ENCODE data around the gene OSBP. TPM values are rescaled to one million over a fixed set of nuclear protein-coding genes. Genes with fewer than 3 reads are reported as not detected.

OSBP gene
- total and polyA plus RNA-seq, 2 donors (not counting 3 experiments of a cell fraction or from before 2014, with no cell fraction given), result 14.2 to 37.5 TPM

DNA sequence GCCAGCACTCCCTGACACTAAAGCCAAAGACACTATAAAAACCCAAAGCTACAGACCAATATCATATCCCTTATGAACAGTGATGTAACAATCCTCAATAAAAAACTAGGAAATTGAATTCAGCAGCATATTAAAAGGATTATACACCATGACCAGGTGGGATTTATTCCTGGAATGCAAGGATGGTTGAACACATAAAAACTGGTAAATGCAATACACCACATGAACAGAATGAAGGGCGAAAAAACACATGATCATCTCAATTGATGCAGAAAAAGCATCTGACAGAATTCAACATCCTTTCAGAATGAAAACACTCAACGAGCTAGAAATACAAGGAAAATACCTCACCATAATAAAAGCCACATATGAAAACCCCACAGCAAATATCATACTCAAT, 31.3 kb downstream of the OSBP start:
- no peak for FAIRE-seq
- no peaks in the 10 kb centered on the region for H3K27me3 ChIP-seq (ENCODE audit: control insufficient read depth in 2 of 2, insufficient read depth in 2 of 2, low read length in 2 of 2)
- no peaks in the 10 kb centered on the region for H3K9me1 ChIP-seq (replicated peaks; ENCODE audit: control insufficient read depth, extremely low read depth, insufficient read depth, low read length)
- intact Hi-C loops (cut with micrococcal nuclease), result no loop called here
- no peak for TF ChIP-seq FOS (IDR thresholded peaks at IDR 0.05; ENCODE audit: borderline replicate concordance, insufficient read depth, low read length)
- no peak for TF ChIP-seq JUN (IDR thresholded peaks at IDR 0.05; ENCODE audit: borderline replicate concordance, insufficient read depth, insufficient read length, low read depth)
- TF ChIP-seq CTCF (IDR thresholded peaks at IDR 0.05; ENCODE audit: extremely low read depth in 1 of 2, insufficient read depth in 1 of 2, low read depth in 1 of 2, low read length in 2 of 2), result no peak
- TF ChIP-seq GATA2 (IDR thresholded peaks at IDR 0.05; ENCODE audit: insufficient read depth, insufficient read length, low read depth, low read length), result no peak
- TF ChIP-seq POLR2A (IDR thresholded peaks at IDR 0.05; ENCODE audit: low read depth, low read length), result no peak
- TF ChIP-seq EZH2 (IDR thresholded peaks at IDR 0.05; ENCODE audit: borderline replicate concordance, low read depth, low read length, severe bottlenecking), result no peak
- TF ChIP-seq, protein P1, sequence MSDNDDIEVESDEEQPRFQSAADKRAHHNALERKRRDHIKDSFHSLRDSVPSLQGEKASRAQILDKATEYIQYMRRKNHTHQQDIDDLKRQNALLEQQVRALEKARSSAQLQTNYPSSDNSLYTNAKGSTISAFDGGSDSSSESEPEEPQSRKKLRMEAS (IDR thresholded peaks at IDR 0.05; ENCODE audit: insufficient read depth, insufficient read length), result no peak
- no peak for TF ChIP-seq MYC (IDR thresholded peaks at IDR 0.05; ENCODE audit: low read depth, low read length)
- TF ChIP-seq POLR2AphosphoS5 (IDR thresholded peaks at IDR 0.05; ENCODE audit: insufficient read depth, low read depth, low read length), result no peak
- no peaks in the 10 kb centered on the region for H3K9me3 ChIP-seq (replicated peaks; ENCODE audit: control insufficient read depth, insufficient read depth, low read length)
- BruUV-seq (replicated peaks), result no TSS peak
- no peak overlapping the region for H2AFZ ChIP-seq (ENCODE audit: low read depth, low read length)
- H3K27ac ChIP-seq (ENCODE audit: insufficient read depth, low read depth, low read length), result no peak overlapping the region
- no peak overlapping the region for H3K4me3 ChIP-seq (replicated peaks in 1 of 3; ENCODE audit: insufficient read depth in 1 of 3, low read depth in 1 of 3, low read length in 3 of 3)
- H3K4me1 ChIP-seq (ENCODE audit: control insufficient read depth, extremely low read depth, insufficient read depth, low read length), result no peaks in the 10 kb centered on the region
- H3K9ac ChIP-seq (replicated peaks; ENCODE audit: extremely low read depth, insufficient read depth, low read length), result no peak overlapping the region
- DNase-seq (ENCODE audit: low read depth, low spot score), result no peak
- H3K36me3 ChIP-seq (ENCODE audit: control insufficient read depth in 2 of 2, extremely low read depth in 1 of 2, insufficient read depth in 2 of 2, low read length in 2 of 2), result peaks cover 6 to 11% of the 10 kb centered on the region in 2 experiments
- H3K79me2 ChIP-seq (ENCODE audit: control insufficient read depth, insufficient read depth, low read length), result no peaks in the 10 kb centered on the region
- H4K20me1 ChIP-seq (replicated peaks; ENCODE audit: control insufficient read depth, extremely low read depth, insufficient read depth, low read length), result no peaks in the 10 kb centered on the region
- dilution Hi-C loops (cut with MboI; ENCODE audit: extremely low pct_ligation_motif_present, low sequenced_read_pairs), result no loop called here
- POLR2A ChIA-PET, result no interaction called here
- CTCF ChIA-PET, result no interaction called here
- no peak overlapping the region for H3K4me2 ChIP-seq (ENCODE audit: insufficient read depth, low read length)
